T-cell (primary cell): ENCODE measurements around the gene DLG2. TPM values are rescaled to one million over a fixed set of nuclear protein-coding genes. Genes with fewer than 3 reads are reported as not detected.

Experiments used
- ATAC-seq, 4 experiments: fragments of 200-7000 bp in 3 of 4; fragments of 150-1000 bp in 1 of 4; cut with Tn5 transposase; replicated peaks in 1 of 4; 1 replicate in 3 of 4; 2 replicates in 1 of 4; pipeline ENCODE4 v1.10.0; 2021; ENCODE audit warnings: moderate library complexity in 3 of 4, mild to moderate bottlenecking in 2 of 4, moderate number of reproducible peaks in 1 of 4
- CTCF ChIA-PET, 2 donors: fragments of 300-600 bp; sonication (Branson Sonifier 250); formaldehyde crosslinking; loops; one replicate each; lab custom pipeline; 2022; ENCODE audit warnings: antibody characterized with exemption in 2 of 2; lab: Charles Lee
- POLR2A ChIA-PET, 2 donors: fragments of 300-600 bp; sonication (Branson Sonifier 250); formaldehyde crosslinking; loops; one replicate each; lab custom pipeline; 2022; ENCODE audit warnings: antibody characterized with exemption in 2 of 2; lab: Charles Lee
- DNase-seq, 35 experiments: peaks; one replicate each; pipeline versions ENCODE4 v3.0.0 to v3.0.0-alpha.2; 2013 to 2023
- H3K27ac ChIP-seq: one replicate; pipeline ENCODE4 v1.5.1; 2013; ENCODE audit warnings: low read length
- H3K27me3 ChIP-seq, 2 experiments: replicated peaks in 1 of 2; 1 replicate in 1 of 2; 2 replicates in 1 of 2; pipeline versions ENCODE4 v1.6.1 to v1.7.0; 2013; ENCODE audit warnings: low read length in 1 of 2, mixed read lengths in 1 of 2; ENCODE audit not compliant: control insufficient read depth in 2 of 2, insufficient read depth in 2 of 2; ENCODE audit errors: extremely low read depth in 1 of 2
- H3K36me3 ChIP-seq, 2 donors: 1 replicate in 1 of 2; 2 replicates in 1 of 2; pipeline versions ENCODE4 v1.6.1 to v1.7.0; 2013; ENCODE audit warnings: low read length in 1 of 2; ENCODE audit not compliant: control insufficient read depth in 2 of 2, insufficient read depth in 1 of 2; ENCODE audit errors: extremely low read depth in 1 of 2
- H3K4me1 ChIP-seq, 2 experiments: 1 replicate in 1 of 2; 2 replicates in 1 of 2; pipeline versions ENCODE4 v1.6.1 to v1.7.0; 2013; ENCODE audit warnings: low read length in 2 of 2, mixed read lengths in 1 of 2; ENCODE audit not compliant: insufficient read depth in 2 of 2, control insufficient read depth in 1 of 2; ENCODE audit errors: extremely low read depth in 1 of 2
- H3K4me3 ChIP-seq, 2 donors: 1 replicate in 1 of 2; 2 replicates in 1 of 2; pipeline versions ENCODE4 v1.5.1 to v1.7.0; 2013; ENCODE audit warnings: mild to moderate bottlenecking in 2 of 2, low read length in 1 of 2, moderate library complexity in 1 of 2; ENCODE audit not compliant: control insufficient read depth in 1 of 2; ENCODE audit errors: extremely low read depth in 1 of 2
- H3K9me3 ChIP-seq: 2 replicates; pipeline ENCODE4 v1.7.0; 2013
- H3K27ac Mint-ChIP-seq, 2 donors: one replicate each; pipeline ENCODE4 v1.8.0; 2020 to 2021; ENCODE audit warnings: mild to moderate bottlenecking in 2 of 2, mixed read lengths in 2 of 2
- H3K27me3 Mint-ChIP-seq, 2 donors: one replicate each; pipeline ENCODE4 v1.8.0; 2021 to 2022; ENCODE audit warnings: mixed read lengths in 2 of 2
- H3K36me3 Mint-ChIP-seq: one replicate; pipeline ENCODE4 v1.8.0; 2021; ENCODE audit warnings: mixed read lengths
- H3K4me1 Mint-ChIP-seq, 3 donors: one replicate each; pipeline ENCODE4 v1.8.0; 2020 to 2022; ENCODE audit warnings: mixed read lengths in 3 of 3, mild to moderate bottlenecking in 1 of 3
- H3K4me3 Mint-ChIP-seq, 3 donors: one replicate each; pipeline ENCODE4 v1.8.0; 2020 to 2022; ENCODE audit warnings: mild to moderate bottlenecking in 3 of 3, mixed read lengths in 3 of 3, moderate library complexity in 3 of 3
- H3K9me3 Mint-ChIP-seq, 3 donors: one replicate each; pipeline ENCODE4 v1.8.0; 2020 to 2022; ENCODE audit warnings: mixed read lengths in 3 of 3
- WGBS: methylation state at CpG from one replicate; pipeline ENCODE4 v1.1.5; 2013; ENCODE audit warnings: missing lambda C conversion rate; ENCODE audit not compliant: insufficient coverage; 5-methylcytosine and 5-hydroxymethylcytosine counted together
- total RNA-seq, 35 experiments: library from RNA in 6 of 35; stranded (reverse) in 6 of 35; fragments of 120-200 nt in 1 of 35; gene quantifications; one replicate each; pipeline versions ENCODE4 v1.2.1 to v1.2.4 and lab custom pipeline; 2013 to 2026

Gene DLG2
- total RNA-seq, 5 donors from 2014 or later (not counting 1 experiment from before 2014, with no cell fraction given): 2.3 to 4.1 (median 2.9) TPM

DNA sequence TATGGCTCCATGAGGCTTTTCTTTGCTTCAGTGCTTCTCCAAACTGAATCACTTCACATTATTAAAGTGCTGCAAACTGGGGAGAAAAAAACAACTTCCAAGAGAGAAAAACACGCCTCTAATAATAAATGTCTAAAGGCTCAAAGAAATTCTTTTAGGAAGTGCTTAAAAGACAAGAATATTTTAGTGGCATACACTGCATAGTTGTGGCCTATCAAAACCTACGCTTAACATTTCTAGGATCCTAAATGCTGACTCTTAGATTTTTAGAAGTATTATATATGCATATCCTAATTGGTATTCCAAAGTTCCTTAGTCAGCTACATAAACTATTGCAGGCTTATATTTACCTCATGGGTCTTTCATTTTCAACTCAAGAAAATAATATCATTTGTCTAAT lies 1462.0 kb downstream of the DLG2 start:
- ATAC-seq (no peak), DNase-seq (no peak)
- Mint-ChIP-seq H3K9me3 (peaks cover 16 to 19% (median 16%) of the 10 kb centered on the region in 3 donors), H3K4me3 (no peak overlapping the region), H3K36me3 (no peaks in the 10 kb centered on the region), H3K27ac (no peak overlapping the region), H3K4me1 (no peaks in the 10 kb centered on the region), H3K27me3 (no peaks in the 10 kb centered on the region)
- WGBS: no CpG with 5 or more reads among the region's 2 CpGs
- Histone ChIP-seq H3K4me3 (no peak overlapping the region), H3K36me3 (no peaks in the 10 kb centered on the region), H3K27me3 (no peaks in the 10 kb centered on the region), H3K27ac (no peak overlapping the region), H3K4me1 (no peaks in the 10 kb centered on the region), H3K9me3 (no peaks in the 10 kb centered on the region)
- ChIA-PET POLR2A (no interaction called here), CTCF (interaction anchor here in 1 of 2 donors (0.5 kb wide), 1 partner anchor 1471 kb away, joined by 4 read pairs; no protein-coding TSS in a partner anchor)

DNA sequence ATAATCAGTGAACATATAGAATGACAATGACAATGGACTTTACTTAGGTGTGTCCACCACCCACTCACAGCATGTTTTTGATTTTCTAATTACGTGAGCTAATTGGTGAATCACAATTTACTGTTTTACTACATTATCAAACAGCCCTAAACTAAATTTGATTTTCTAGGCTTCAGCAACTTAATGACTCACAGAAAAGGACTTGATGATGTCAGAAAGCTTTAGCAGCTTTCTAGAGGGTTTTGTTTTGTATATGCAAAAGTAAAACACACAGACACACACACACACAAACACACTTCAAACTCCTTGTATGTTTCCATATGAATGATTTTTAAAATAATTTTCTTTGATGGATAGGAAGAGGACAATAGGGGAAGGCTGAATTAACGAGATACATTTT lies 1462.4 kb downstream of the DLG2 start:
- peaks cover 16 to 23% (median 20%) of the 10 kb centered on the region in 3 donors for H3K9me3 Mint-ChIP-seq
- DNase-seq: no peak
- ChIA-PET CTCF (interaction anchor here in 1 of 2 donors (0.5 kb wide), 1 partner anchor 1471 kb away, joined by 4 read pairs; no protein-coding TSS in a partner anchor), POLR2A (no interaction called here)
- no peak overlapping the region for H3K4me3 Mint-ChIP-seq
- no peaks in the 10 kb centered on the region for H3K36me3 Mint-ChIP-seq
- no peaks in the 10 kb centered on the region for H3K27me3 Mint-ChIP-seq
- no peak overlapping the region for H3K27ac Mint-ChIP-seq
- H3K4me1 Mint-ChIP-seq: no peaks in the 10 kb centered on the region
- Histone ChIP-seq H3K4me3 (no peak overlapping the region), H3K36me3 (no peaks in the 10 kb centered on the region), H3K27me3 (no peaks in the 10 kb centered on the region), H3K4me1 (no peaks in the 10 kb centered on the region), H3K27ac (no peak overlapping the region), H3K9me3 (no peaks in the 10 kb centered on the region)
- no peak for ATAC-seq
- no CpG with 5 or more reads among the region's 2 CpGs for WGBS

DNA sequence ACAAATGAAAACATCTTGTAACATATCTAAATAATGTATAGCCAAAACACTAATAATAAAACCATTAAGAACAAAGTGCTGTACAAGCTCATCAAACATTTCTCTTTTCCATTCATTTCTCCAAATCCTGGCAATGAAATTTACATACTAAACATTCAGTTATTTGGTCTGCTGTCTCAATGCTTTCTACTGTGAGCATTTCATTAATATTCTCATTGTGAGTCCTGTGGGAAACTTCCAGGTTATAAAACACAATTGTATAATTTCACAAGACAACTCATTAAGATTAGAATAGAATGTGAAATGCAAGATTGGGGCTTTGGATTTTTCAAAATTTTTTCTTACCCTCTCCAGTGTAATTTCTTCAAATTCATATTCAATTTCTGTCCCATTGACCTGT lies 1464.0 kb downstream of the DLG2 start:
- Histone ChIP-seq H3K4me1 (no peaks in the 10 kb centered on the region), H3K27me3 (no peaks in the 10 kb centered on the region), H3K9me3 (no peaks in the 10 kb centered on the region), H3K27ac (no peak overlapping the region), H3K36me3 (no peaks in the 10 kb centered on the region), H3K4me3 (no peak overlapping the region)
- ChIA-PET POLR2A (interaction anchor here in 1 of 2 donors (0.5 kb wide), 1 partner anchor 85 kb away, joined by 3 read pairs; no protein-coding TSS in a partner anchor), CTCF (no interaction called here)
- no peak overlapping the region for H3K27ac Mint-ChIP-seq
- no peaks in the 10 kb centered on the region for H3K36me3 Mint-ChIP-seq
- ATAC-seq (no peak), DNase-seq (no peak)
- no peaks in the 10 kb centered on the region for H3K27me3 Mint-ChIP-seq
- H3K4me3 Mint-ChIP-seq: no peak overlapping the region
- no peaks in the 10 kb centered on the region for H3K4me1 Mint-ChIP-seq
- H3K9me3 Mint-ChIP-seq: peaks cover 12 to 27% (median 20%) of the 10 kb centered on the region in 3 donors

DNA sequence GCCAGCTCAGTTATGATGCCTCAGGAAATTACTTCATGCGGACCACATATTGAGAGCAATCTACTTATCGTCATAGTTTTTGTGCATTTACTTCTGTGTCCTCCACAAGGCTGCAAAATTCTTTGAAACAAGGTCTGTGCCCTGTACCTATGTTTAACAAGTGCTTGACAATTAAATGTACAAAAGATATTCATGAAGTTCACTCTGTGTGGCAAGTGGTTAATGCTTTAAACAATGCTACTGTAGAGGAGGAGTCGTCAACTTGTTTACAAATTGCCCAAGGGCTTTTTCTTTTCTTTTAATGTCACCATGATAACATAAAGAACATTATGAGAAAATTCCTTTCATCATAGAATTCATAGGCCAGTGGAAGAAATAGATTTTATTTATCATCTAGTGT lies 1469.5 kb downstream of the DLG2 start:
- DNase-seq (no peak), ATAC-seq (no peak)
- Histone ChIP-seq H3K27ac (no peak overlapping the region), H3K27me3 (no peaks in the 10 kb centered on the region), H3K4me3 (no peak overlapping the region), H3K9me3 (no peaks in the 10 kb centered on the region), H3K36me3 (no peaks in the 10 kb centered on the region), H3K4me1 (no peaks in the 10 kb centered on the region)
- no peaks in the 10 kb centered on the region for H3K36me3 Mint-ChIP-seq
- POLR2A ChIA-PET: interaction anchor here in 1 of 2 donors (0.6 kb wide), 1 partner anchor 331 kb away, joined by 3 read pairs; no protein-coding TSS in a partner anchor
- no peak overlapping the region for H3K4me3 Mint-ChIP-seq
- H3K4me1 Mint-ChIP-seq: no peaks in the 10 kb centered on the region
- peaks cover 24 to 41% (median 24%) of the 10 kb centered on the region in 3 donors for H3K9me3 Mint-ChIP-seq
- CTCF ChIA-PET: no interaction called here
- no peak overlapping the region for H3K27ac Mint-ChIP-seq
- no peaks in the 10 kb centered on the region for H3K27me3 Mint-ChIP-seq
- 93% methylated on average over 2 of the region's 3 CpGs for WGBS

DNA sequence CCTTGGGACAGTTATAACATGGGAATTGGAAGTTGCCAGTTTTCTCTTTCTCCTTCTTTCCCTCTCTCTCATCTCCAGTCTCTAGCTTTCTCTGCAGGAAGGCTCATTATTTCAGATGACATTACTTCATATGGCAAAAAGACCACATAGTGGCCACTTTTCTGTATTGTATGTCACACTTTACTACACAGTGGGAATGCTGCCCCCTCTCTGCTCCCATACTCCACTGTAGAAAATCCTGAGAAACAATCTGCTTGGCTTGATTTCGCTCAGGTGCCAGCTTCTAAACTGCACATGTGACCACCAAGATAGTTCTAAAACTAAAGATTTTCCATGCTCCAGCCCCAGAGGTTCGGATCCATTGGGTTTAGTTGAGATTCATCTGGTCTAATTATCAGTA lies 1480.3 kb downstream of the DLG2 start:
- H3K36me3 Mint-ChIP-seq: no peaks in the 10 kb centered on the region
- Histone ChIP-seq H3K27ac (no peak overlapping the region), H3K27me3 (no peaks in the 10 kb centered on the region), H3K9me3 (no peaks in the 10 kb centered on the region), H3K4me3 (no peak overlapping the region), H3K4me1 (no peaks in the 10 kb centered on the region), H3K36me3 (no peaks in the 10 kb centered on the region)
- ATAC-seq (no peak), DNase-seq (no peak)
- POLR2A ChIA-PET: no interaction called here
- no peaks in the 10 kb centered on the region for H3K27me3 Mint-ChIP-seq
- CTCF ChIA-PET: no interaction called here
- no peak overlapping the region for H3K4me3 Mint-ChIP-seq
- H3K9me3 Mint-ChIP-seq: peaks cover 9 to 30% (median 26%) of the 10 kb centered on the region in 3 donors
- H3K4me1 Mint-ChIP-seq: no peaks in the 10 kb centered on the region
- whole genome bisulfite sequencing: no CpG with 5 or more reads among the region's 2 CpGs
- no peak overlapping the region for H3K27ac Mint-ChIP-seq

DNA sequence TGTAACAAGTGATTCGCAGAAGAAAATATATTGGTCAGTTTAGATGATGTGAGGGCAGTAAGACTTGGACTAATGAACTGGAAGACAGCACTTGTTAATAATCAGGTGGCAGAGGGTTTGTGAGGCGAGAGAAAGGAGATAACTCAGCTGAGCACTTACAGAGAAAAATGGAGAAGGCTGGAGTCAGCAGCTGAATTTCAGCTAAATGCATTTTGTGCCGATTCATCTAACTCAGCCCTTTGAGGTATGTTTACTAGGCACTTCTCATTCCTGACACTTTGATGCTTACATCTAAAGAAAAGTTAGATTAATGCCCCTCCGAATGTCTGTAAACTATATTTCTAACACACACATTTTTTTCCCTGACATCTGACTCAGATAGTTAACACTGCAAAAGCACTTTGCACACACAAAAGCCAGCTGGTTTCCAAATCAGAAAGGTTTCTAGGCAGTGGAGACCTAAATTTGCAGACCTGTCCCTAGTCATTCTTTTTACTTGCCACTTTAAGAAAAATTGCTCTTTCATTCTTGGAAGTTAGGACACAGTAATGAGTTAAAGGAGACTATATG lies 1481.4 kb downstream of the DLG2 start:
- Histone ChIP-seq H3K27ac (no peak overlapping the region), H3K4me1 (no peaks in the 10 kb centered on the region), H3K27me3 (no peaks in the 10 kb centered on the region), H3K9me3 (no peaks in the 10 kb centered on the region), H3K36me3 (no peaks in the 10 kb centered on the region), H3K4me3 (no peak overlapping the region)
- WGBS: 36% methylated on average over 2 of the region's 4 CpGs
- Mint-ChIP-seq H3K4me1 (no peaks in the 10 kb centered on the region), H3K27me3 (no peaks in the 10 kb centered on the region), H3K4me3 (no peak overlapping the region), H3K27ac (no peak overlapping the region), H3K9me3 (peaks cover 3 to 24% (median 22%) of the 10 kb centered on the region in 3 donors), H3K36me3 (no peaks in the 10 kb centered on the region)
- POLR2A ChIA-PET: no interaction called here
- DNase-seq (no peak), ATAC-seq (no peak)
- CTCF ChIA-PET: interaction anchor here in 1 of 2 donors (1.0 kb wide), 1 partner anchor 10 kb away, joined by 3 read pairs; no protein-coding TSS in a partner anchor
